Stomach (tissue), 9 donors: ENCODE data around the gene MAP7D3. TPM values are rescaled to one million over a fixed set of nuclear protein-coding genes. Genes with fewer than 3 reads are reported as not detected.

Experiments used
- DNase-seq, 2 donors: peaks; one replicate each; pipeline versions ENCODE4 v3.0.0 to v3.0.0-alpha.2; 2013 to 2019
- H3K27ac ChIP-seq, 5 donors: fragments of 200-600 bp in 4 of 5; sonication (generic) in 4 of 5; one replicate each; pipeline ENCODE4 v1.5.1; 2013 to 2019; ENCODE audit warnings: mild to moderate bottlenecking in 1 of 5, moderate library complexity in 1 of 5
- H3K27me3 ChIP-seq, 3 donors: fragments of 200-600 bp; sonication (generic); one replicate each; pipeline ENCODE4 v1.5.1; 2017 to 2019; ENCODE audit warnings: mixed run types in 1 of 3
- H3K36me3 ChIP-seq, 4 donors: fragments of 200-600 bp; sonication (generic); 1 replicate in 3 of 4; 2 replicates in 1 of 4; pipeline ENCODE4 v1.5.1; 2016 to 2019
- H3K4me1 ChIP-seq, 4 donors: fragments of 200-600 bp; sonication (generic); one replicate each; pipeline ENCODE4 v1.5.1; 2016 to 2019
- H3K4me3 ChIP-seq, 4 donors: fragments of 200-600 bp; sonication (generic) in 3 of 4; one replicate each; pipeline ENCODE4 v1.5.1; 2016 to 2019; ENCODE audit warnings: mild to moderate bottlenecking in 1 of 4
- H3K9me3 ChIP-seq, 4 donors: fragments of 200-600 bp; sonication (generic); one replicate each; pipeline ENCODE4 v1.5.1; 2016 to 2019
- EP300 ChIP-seq: sonication (generic); formaldehyde crosslinking; IDR thresholded peaks from one replicate; pipeline ENCODE4 v1.6.1; 2017; ENCODE audit warnings: antibody characterized with exemption
- POLR2A ChIP-seq, 4 donors: fragments of 450-650 bp; IDR thresholded peaks; one replicate each; pipeline ENCODE4 v1.6.1; 2016; ENCODE audit warnings: antibody characterized with exemption in 4 of 4, control low read depth in 2 of 4, mild to moderate bottlenecking in 1 of 4, moderate library complexity in 1 of 4
- POLR2AphosphoS5 ChIP-seq, 3 donors: sonication (generic); formaldehyde crosslinking; IDR thresholded peaks; one replicate each; pipeline ENCODE4 v1.6.1; 2016; ENCODE audit warnings: antibody characterized with exemption in 3 of 3
- WGBS, 5 donors: extraction: QIAGEN DNeasy Blood & Tissue Kit in 3 of 5; methylation state at CpG; one replicate each; pipeline versions ENCODE4 v1.1.5 to v1.1.7; 2013 to 2018; 5-methylcytosine and 5-hydroxymethylcytosine counted together
- intact Hi-C: fragments of 100-400 bp; cut with DNase I; formaldehyde crosslinking; loops from one replicate; pipeline ENCODE4 v1.15.1; 2023; ENCODE audit warnings: low total_unique reads
- polyA plus RNA-seq, 3 donors: library from polyadenylated mRNA; stranded (reverse); fragments of 200-250 nt; gene quantifications; one replicate each; pipeline ENCODE4 v1.2.3, GENCODE V29; 2013
- total RNA-seq, 5 donors: library from RNA; depleted of rRNA; stranded (reverse); fragments of >200 nt; gene quantifications; one replicate each; pipeline versions ENCODE4 v1.1.0 to v1.2.3, GENCODE V29; 2014 to 2016
- TF ChIP-seq, protein P1 (sequence below), 7 experiments: fragments of 450-650 bp in 4 of 7; fragments of 200-600 bp in 3 of 7; sonication (generic) in 3 of 7; IDR thresholded peaks; one replicate each; pipeline ENCODE4 v1.5.1; 2016 to 2019; ENCODE audit warnings: antibody characterized with exemption in 7 of 7, control low read depth in 2 of 7, mild to moderate bottlenecking in 1 of 7
- donor health status: healthy with polysubstance abuse.
- donor health status: Bipolar disorder and iron deficiency.
- donor health status: healthy.

MAP7D3 gene
- total and polyA plus RNA-seq, 8 donors = 2.2 to 14.1 (median 5.6) TPM

DNA sequence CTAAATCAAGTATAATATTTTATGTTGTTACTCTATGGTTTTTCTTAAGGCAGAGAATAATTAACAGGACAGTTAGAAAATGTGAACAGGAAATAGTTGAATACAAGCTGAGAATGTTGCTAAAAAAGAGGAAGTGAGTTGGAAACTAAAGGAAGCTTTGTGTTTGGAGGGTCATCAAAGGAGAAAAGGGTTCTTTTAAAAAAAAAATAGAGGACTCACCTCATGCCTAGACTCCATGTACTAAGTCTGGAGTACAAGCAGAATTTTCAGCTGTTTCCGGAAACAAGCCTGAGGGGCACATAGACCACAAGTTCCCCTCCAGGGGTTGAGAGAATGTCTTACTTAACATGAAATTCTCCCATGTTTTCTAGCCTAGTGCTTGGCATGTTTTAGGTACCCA lies 20.1 kb upstream of the MAP7D3 start:
- H3K9me3 ChIP-seq = no peaks in the 10 kb centered on the region
- no peak for DNase-seq
- H3K27ac ChIP-seq = no peak overlapping the region
- H3K4me1 ChIP-seq = no peaks in the 10 kb centered on the region
- no peaks in the 10 kb centered on the region for H3K36me3 ChIP-seq
- WGBS, 5 donors = 62 to 92% (median 80%) methylated on average over 1 of the region's 1 CpG
- H3K4me3 ChIP-seq = no peak overlapping the region
- TF ChIP-seq, protein P1, sequence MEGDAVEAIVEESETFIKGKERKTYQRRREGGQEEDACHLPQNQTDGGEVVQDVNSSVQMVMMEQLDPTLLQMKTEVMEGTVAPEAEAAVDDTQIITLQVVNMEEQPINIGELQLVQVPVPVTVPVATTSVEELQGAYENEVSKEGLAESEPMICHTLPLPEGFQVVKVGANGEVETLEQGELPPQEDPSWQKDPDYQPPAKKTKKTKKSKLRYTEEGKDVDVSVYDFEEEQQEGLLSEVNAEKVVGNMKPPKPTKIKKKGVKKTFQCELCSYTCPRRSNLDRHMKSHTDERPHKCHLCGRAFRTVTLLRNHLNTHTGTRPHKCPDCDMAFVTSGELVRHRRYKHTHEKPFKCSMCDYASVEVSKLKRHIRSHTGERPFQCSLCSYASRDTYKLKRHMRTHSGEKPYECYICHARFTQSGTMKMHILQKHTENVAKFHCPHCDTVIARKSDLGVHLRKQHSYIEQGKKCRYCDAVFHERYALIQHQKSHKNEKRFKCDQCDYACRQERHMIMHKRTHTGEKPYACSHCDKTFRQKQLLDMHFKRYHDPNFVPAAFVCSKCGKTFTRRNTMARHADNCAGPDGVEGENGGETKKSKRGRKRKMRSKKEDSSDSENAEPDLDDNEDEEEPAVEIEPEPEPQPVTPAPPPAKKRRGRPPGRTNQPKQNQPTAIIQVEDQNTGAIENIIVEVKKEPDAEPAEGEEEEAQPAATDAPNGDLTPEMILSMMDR (IDR thresholded peaks at IDR 0.05) = no peak
- TF ChIP-seq EP300 (no peak), POLR2AphosphoS5 (IDR thresholded peaks at IDR 0.05) (no peak), POLR2A (IDR thresholded peaks at IDR 0.05) (no peak)
- intact Hi-C loops = no loop called here
- no peaks in the 10 kb centered on the region for H3K27me3 ChIP-seq

DNA sequence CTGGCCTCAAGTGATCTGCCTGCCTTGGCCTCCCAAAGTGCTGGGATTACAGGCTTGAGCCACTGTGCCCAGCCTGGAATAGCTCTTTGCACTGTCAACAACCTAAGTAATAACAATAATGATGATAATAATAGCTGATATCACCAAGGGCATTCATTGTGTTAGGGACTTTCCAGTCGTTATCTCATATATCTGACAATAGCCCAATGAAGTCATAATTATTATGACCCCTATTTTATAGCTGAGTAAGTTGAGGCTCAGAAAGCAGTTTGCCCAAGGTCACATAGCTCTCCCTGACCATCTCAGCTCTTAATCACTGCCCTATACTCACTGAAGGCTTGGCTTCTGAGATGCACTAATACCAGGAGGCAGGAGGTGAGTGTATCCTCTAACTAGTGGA lies 18.7 kb upstream of the MAP7D3 start:
- Histone ChIP-seq H3K4me3 (no peak overlapping the region), H3K27ac (no peak overlapping the region), H3K36me3 (no peaks in the 10 kb centered on the region), H3K9me3 (no peaks in the 10 kb centered on the region), H3K4me1 (no peaks in the 10 kb centered on the region), H3K27me3 (no peaks in the 10 kb centered on the region)
- no peak for TF ChIP-seq POLR2A (IDR thresholded peaks at IDR 0.05)
- TF ChIP-seq POLR2AphosphoS5 (IDR thresholded peaks at IDR 0.05) = no peak
- TF ChIP-seq, protein P1 (IDR thresholded peaks at IDR 0.05) = no peak
- TF ChIP-seq EP300 = no peak
- WGBS, 5 donors = 33 to 68% (median 43%) methylated on average over 1 of the region's 1 CpG
- no peak for DNase-seq
- intact Hi-C loops = no loop called here

DNA sequence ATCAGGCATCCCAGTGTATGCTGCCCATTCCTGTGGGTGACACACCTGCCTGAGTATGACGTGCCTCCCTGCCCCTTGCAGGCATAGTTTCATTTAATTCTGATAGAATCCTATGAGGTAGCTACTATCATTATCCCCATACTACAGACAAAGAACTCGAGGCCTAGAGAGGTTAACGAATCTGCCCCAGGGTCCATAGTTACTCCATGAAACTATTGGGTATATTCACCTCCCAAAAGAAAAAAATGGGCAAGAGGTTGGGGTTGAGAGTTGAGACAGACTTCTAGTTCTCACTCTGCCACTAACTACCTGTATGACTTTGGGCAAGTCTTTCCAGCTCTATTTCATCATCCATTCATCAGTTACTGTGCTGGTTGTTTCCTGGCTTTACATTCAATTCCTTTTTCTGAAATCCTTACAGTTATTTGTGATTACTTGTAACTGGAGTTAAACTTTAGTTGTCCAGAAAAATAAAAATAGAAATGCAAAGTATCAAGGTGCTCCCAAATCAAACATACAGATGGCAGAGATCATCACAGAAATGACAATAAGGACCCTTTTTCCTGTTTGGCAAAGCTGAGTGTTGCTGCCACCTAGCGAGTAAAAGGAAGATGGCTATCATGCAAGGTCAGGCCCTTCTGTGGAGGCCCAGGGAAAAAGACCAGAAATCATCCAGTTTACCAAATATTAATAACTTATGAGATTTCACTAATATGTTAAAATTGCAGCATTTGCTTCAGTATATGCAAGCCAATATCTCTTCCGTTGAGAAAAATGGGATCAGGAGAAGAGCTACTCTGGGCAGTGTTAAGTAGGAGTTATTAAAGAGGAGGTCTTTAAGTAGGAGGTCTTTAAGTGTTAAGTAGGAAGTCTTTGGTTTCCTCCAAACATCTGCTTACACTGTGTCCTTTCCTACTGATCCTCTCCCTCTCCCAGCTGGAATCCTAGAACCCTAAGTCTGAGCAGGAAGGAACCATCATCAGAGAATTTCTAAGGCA lies 17.1 kb upstream of the MAP7D3 start:
- peak in 1 of 2 donors; percentile 74 for DNase-seq
- TF ChIP-seq POLR2AphosphoS5 (IDR thresholded peaks at IDR 0.05) (no peak), EP300 (no peak), POLR2A (IDR thresholded peaks at IDR 0.05) (no peak)
- TF ChIP-seq, protein P1 (IDR thresholded peaks at IDR 0.05) = peak in 5 of 7 experiments; percentile 23 to 74 (median 57)
- H3K4me1 ChIP-seq = no peaks in the 10 kb centered on the region
- no peak overlapping the region for H3K27ac ChIP-seq
- WGBS, 5 donors = 41 to 55% (median 52%) methylated on average over 5 of the region's 5 CpGs
- no peaks in the 10 kb centered on the region for H3K27me3 ChIP-seq
- H3K4me3 ChIP-seq = no peak overlapping the region
- no peaks in the 10 kb centered on the region for H3K9me3 ChIP-seq
- H3K36me3 ChIP-seq = no peaks in the 10 kb centered on the region
- intact Hi-C loops = no loop called here

GRCh38 chrX:136266828-136267227 lies 15.6 kb upstream of the MAP7D3 start:
- no peaks in the 10 kb centered on the region for H3K27me3 ChIP-seq
- 66 to 83% (median 80%) methylated on average over 1 of the region's 1 CpG for WGBS, 5 donors
- intact Hi-C loops = no loop called here
- TF ChIP-seq POLR2A (IDR thresholded peaks at IDR 0.05) = no peak
- no peak for TF ChIP-seq EP300
- no peak for TF ChIP-seq POLR2AphosphoS5 (IDR thresholded peaks at IDR 0.05)
- TF ChIP-seq, protein P1 (IDR thresholded peaks at IDR 0.05) = no peak
- H3K4me1 ChIP-seq = no peaks in the 10 kb centered on the region
- H3K36me3 ChIP-seq = no peaks in the 10 kb centered on the region
- H3K9me3 ChIP-seq = no peaks in the 10 kb centered on the region
- DNase-seq = no peak
- no peak overlapping the region for H3K4me3 ChIP-seq
- H3K27ac ChIP-seq = no peak overlapping the region
